ENCODE measurements around the gene CFHR3.

DNA sequence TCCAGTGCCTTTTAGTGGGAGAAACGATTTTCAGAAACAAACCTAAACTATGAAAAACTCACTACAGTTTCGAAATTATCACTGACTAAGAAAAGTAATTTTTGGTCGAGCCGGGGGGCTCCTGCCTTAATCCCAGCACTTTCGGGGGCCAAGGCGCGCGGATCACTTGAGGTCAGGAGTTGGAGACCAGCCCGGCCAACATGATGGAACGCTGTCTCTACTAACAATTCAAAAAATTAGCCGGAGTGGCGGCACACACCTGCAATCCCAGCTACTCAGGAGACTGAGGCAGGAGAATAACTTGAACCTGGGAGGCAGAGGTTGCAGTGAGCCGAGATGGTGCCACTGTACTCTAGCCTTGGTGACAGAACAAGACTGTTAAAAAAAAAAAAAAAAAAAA lies 3.0 kb downstream of the CFHR3 start:
- TF ChIP-seq, protein P1, sequence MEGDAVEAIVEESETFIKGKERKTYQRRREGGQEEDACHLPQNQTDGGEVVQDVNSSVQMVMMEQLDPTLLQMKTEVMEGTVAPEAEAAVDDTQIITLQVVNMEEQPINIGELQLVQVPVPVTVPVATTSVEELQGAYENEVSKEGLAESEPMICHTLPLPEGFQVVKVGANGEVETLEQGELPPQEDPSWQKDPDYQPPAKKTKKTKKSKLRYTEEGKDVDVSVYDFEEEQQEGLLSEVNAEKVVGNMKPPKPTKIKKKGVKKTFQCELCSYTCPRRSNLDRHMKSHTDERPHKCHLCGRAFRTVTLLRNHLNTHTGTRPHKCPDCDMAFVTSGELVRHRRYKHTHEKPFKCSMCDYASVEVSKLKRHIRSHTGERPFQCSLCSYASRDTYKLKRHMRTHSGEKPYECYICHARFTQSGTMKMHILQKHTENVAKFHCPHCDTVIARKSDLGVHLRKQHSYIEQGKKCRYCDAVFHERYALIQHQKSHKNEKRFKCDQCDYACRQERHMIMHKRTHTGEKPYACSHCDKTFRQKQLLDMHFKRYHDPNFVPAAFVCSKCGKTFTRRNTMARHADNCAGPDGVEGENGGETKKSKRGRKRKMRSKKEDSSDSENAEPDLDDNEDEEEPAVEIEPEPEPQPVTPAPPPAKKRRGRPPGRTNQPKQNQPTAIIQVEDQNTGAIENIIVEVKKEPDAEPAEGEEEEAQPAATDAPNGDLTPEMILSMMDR (IDR thresholded peaks at IDR 0.05) = no peak
- TF ChIP-seq POLR2AphosphoS5 (IDR thresholded peaks at IDR 0.05) = no peak
- TF ChIP-seq POLR2A (IDR thresholded peaks at IDR 0.05) = no peak
- TF ChIP-seq EP300 (IDR thresholded peaks at IDR 0.05) = no peak
